Stimulated activated CD4-positive, alpha-beta T cell treated with anti-CD3 and anti-CD28 coated beads, Interleukin-12 subunit alpha, Interleukin-12 subunit beta, amount 100 ng/mL, for 24 hours (primary cell): ENCODE measurements around the gene RHO.
"Not testable (repeated sequence)": the region's sequence is repeated elsewhere in the genome, so short reads cannot be mapped to it uniquely, and the experiment has no call there.

Experiments
- DNase-seq, 2 experiments: peaks; one replicate each; pipeline ENCODE4 v3.0.0-alpha.2; 2020; ENCODE audit warnings: low read depth in 2 of 2

The RHO gene

DNA sequence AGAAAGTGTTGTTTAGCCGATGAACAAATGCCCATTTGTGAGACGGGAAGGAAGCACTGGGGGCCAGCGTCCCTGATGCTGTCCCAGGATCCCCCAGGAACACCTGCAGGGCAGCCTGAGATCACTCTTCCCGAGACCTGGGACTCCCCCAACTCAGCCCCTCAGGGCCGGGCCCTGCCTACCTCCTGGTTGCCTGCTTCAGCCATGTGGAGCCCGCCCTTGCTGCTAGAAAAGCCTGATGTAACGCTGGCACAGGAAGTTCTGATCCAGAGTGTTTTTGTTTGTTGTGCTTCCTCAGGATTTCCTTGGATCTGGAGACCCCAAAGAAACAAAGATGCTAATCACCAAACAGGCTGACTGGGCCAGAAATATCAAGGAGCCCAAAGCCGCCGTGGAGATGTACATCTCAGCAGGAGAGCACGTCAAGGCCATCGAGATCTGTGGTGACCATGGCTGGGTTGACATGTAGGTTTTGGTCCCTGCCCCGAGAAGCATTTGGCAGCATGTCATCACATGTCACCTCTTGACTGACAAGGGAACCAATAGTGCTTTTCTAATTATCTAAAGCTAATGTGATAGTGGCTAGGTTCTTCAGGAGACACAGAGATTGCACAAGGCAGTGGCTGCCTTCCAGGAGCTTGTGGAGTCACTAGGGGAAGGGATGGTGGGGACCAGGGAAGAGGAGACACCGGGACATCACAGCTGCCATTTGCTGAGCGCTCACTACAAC is 28.7 kb upstream of the RHO start:
- not testable (repeated sequence) for DNase-seq

DNA sequence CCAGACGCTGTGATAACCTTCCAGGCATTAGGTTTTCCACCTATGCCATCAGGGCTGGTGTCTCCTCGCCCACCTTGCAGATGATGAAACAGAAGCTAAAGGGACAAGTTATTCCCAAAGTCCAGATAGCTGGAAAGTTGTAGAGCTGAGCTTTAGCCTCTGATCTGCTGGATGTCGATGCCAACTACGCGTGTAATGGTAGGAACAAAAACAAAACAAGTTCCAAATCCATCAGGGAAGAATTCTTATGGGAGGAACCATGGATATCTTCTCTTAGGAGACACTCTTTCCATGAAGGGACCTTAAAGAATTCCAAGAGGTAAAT is 28.1 kb upstream of the RHO start:
- DNase-seq, result no peak

DNA sequence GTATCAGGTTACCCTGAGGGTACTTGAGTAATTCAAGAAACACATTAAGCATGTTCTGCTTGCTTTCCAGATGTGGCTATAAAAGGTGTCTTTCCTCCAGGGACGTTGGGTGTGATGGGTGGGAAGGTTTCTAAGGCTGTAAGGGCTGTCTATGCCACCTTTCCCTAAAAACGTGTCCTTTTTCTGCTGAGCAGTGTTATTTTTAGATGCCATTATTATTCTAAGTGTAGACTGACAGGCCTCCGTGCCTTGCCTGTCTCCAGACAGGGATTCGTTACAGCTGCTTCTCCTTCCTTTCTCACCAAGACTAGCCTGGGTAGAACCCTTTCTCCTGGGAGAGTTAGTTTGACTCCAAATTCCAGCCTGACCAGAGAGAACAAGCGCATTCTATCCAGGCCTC is 26.8 kb upstream of the RHO start:
- no peak for DNase-seq

DNA sequence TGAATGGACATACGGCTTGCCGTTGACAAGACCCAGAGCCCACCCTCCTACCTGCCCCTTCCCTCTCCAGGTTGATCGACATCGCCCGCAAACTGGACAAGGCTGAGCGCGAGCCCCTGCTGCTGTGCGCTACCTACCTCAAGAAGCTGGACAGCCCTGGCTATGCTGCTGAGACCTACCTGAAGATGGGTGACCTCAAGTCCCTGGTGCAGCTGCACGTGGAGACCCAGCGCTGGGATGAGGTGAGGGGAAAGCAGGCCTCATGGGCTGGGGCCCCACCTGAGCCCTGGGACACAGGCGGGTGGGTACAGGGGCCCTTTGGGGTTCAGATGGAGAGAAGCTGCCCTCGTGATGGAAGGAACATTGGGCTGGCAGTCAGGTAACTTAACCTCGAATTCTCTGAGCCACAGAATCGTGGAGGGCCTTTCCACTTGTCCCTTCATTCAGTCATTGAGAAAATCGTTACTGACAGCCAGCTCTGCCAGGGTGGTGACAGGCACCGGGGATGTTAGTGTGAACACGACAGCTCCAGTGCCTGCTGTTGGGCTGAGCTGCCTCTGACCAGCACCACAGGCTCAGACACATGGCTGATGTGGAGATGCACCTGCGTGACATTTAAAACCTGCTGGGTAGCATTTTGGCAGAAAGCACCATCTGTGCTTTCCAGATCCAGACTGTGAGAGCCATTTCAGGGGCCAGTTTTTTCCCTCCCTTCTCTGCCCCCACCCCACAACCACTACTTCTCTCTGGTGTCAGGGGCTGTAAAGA is 25.6 kb upstream of the RHO start:
- no peak for DNase-seq

DNA sequence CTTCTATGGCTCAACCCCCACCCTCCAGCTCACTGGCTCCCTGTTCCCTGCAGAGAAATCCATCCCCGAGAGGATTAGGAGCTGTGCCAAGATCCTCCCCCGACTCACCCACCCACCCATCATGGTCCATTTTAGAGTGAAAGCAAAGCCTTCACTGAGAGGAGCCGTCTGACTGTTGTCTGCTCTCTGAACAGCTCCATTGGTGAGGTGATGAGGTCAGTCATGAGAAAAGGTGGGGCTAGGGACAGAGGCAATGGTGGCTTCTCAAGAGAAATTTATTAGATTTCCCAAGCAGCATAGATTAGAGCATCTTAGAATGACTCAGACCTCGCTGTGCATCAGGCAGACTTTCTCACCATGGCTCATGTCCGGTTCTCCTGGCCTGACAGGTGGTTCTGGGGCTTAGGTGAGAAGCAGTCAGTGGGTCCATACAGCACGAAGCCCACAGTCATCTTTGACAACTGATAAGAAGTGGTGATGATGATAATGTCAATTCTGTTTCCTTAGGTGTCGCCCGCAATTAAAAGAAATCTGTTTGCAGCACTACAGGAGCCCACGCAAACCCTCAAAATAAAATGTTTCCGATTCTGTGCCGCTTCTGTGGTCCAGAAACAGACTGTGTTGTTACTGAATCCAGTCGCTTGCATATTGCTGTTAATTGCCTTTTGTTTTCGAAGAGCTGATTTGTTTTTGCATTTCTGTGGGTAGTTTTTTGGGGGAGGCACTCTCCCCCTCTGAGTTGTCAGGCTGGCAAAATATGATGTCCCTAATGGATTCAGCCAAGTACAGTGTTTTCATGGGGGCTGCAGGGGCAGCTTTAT is 24.8 kb upstream of the RHO start:
- no peak for DNase-seq

DNA sequence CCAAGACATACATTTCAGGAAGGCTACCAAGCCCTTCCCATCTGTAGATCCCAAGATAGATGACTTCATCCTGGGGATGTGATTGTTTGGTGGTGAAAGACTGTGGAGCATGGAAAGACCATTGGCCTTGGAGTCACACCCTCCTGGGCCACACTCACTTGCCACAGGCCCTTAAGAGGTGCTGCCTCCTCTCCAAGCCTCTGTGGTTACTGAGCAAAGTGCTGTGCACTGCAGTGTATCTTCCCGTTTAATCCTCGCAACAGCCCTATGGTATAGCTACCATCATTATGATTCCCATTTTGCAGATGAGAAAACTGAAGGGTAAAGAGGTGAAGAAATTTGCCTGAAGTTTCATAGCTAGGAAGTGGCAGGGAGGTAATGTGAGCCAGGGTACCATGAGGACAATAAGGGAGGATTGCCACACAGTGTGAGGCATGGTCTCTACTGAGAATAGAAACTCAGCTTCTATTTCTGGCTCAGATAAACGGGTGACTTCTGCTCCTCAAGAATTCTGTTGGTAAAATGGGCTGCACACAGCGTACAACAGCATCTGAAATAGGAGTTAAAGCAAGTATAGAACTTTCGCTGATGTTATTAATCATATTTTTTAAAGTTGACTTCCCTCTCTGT is 23.9 kb upstream of the RHO start:
- DNase-seq, result no peak

DNA sequence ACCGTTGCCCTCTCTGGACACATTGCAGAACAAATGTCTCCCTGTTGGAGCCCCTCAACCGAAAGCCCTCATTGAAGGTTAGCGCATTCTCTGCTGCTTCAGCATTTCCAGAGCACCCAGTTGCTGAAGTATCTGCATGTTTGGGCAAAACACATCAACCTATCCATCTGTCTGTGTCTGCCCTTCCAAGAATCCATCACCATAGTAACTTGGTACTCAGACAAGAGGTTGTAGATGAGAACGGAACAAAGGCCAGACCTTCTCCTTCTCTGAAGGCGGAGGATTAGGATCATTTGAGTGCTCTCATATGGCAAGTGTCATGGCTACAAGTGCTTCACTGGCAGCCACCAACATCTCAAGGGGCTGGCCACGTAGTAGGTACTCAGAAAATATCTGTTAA is 23.1 kb upstream of the RHO start:
- no peak for DNase-seq

DNA sequence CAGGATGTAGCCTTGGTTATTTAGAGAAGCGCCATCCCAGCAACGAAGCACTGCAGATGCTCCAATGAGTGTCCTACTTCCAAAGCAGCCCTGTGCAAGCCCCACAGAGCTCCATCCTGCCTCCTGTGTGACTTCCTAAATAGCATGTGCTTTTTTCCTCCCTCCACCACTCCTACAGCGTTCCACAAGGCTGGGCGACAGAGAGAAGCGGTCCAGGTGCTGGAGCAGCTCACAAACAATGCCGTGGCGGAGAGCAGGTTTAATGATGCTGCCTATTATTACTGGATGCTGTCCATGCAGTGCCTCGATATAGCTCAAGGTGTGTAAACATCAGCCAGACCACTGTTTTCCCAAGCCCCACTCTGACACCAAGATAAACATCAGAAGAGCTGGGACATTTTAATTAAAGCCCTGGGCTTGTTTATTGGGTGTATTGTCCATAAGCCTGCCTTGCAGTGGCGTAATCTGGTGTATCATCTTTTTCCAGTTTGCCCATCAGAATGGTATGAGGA is 22.2 kb upstream of the RHO start:
- DNase-seq, result no peak

DNA sequence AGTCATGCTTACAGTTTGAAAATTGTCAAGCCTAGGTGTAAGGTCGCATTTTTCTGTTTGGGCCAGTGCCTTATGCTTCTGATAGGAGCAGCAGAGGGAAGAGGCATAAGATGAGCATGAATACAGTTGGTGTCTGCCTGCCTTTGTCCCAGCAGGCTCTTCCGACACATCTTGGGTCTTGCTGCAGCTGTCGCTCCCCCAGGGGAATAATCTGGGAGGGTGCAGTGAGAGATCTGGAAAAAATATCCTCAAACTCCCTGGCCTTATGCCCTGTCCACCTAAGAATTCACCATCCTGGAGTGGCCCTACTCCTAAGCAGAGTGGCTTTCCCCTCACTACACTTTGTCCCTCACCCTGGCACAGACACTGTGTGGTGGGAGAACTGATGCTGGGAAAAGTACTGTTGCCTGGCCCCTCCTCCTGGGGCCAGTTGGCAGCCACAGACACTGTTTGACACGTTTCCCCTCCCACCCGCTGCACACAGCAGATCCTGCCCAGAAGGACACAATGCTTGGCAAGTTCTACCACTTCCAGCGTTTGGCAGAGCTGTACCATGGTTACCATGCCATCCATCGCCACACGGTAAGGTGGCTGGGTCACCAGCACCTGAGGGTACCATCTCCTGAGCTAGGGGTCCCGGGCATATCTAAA is 21.1 kb upstream of the RHO start:
- no peak for DNase-seq

DNA sequence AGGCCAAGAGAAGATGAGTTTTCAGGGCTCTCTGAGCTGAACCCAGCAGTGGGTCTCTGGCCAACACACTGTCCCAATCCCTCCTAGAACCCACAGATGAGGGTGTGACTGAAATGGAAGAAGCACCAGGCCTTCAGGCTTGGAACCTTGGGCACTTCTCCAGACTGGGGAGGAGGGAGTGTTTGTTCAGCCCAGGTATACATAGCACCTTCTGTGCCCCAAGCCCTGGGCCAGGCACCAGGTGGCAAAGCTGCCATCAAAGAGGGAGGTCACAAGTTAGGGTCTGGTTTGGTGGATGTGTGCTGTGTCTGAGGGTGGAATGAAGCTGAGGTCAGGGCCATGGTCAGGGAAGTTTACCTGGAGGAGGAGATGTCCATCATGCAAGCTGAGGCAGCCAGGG is 15.8 kb upstream of the RHO start:
- no peak for DNase-seq

DNA sequence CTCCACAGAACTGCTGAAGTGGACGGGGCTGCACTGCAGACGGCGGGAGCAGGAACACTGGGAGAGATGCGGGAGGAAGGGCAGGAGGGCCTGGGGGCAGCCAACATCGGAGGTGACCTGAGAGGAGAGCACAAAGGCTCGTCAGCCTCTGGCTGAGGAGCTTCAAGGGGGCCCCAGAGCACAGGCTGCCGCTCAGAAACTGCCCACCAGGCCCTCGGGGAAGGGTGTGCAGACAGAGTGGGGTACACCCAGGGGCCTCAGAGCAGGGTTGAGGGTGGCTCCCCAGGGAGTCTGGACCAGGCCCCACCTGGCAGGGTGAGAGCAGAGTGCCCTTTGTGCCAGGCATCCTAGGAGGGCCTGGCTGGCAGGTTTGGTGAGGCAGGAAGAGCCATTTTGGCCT is 14.7 kb upstream of the RHO start:
- no peak for DNase-seq

DNA sequence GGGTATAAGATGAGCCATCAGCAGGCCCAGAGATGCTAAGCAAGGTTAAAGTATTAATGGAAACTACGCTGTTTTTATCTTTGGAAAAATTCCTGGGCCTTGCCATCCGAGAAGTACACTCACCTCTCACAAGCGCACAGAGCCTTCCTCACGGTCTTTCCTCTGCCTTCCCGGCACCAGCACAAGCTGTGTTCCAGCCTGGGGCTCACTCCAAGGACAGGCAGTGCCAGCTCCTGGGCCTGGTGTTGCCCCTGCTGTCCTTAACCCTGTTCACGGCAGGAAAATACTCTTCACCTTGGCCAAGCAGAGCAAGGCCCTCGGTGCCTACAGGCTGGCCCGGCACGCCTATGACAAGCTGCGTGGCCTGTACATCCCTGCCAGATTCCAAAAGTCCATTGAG is 14.3 kb upstream of the RHO start:
- no peak for DNase-seq

DNA sequence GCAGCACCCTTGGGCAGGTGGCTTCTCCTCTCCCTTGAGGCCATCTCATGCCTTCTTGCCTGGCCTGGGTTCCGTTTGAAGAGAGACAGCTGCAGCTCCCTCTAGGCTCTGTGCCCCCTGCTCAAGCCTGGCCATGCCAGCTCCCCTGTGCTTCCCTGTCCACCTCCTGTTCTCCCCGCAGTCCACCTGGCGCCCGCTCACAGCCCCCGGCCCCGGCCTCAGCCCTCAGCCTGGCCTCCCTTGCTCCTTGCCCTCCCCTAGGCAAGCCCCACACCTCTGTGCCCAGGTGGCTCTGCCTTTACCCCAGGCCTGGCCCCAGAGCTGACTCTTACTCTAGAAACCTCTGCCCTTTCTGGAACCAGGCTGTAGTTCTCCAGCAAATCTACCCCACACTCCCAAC is 13.9 kb upstream of the RHO start:
- no peak for DNase-seq

DNA sequence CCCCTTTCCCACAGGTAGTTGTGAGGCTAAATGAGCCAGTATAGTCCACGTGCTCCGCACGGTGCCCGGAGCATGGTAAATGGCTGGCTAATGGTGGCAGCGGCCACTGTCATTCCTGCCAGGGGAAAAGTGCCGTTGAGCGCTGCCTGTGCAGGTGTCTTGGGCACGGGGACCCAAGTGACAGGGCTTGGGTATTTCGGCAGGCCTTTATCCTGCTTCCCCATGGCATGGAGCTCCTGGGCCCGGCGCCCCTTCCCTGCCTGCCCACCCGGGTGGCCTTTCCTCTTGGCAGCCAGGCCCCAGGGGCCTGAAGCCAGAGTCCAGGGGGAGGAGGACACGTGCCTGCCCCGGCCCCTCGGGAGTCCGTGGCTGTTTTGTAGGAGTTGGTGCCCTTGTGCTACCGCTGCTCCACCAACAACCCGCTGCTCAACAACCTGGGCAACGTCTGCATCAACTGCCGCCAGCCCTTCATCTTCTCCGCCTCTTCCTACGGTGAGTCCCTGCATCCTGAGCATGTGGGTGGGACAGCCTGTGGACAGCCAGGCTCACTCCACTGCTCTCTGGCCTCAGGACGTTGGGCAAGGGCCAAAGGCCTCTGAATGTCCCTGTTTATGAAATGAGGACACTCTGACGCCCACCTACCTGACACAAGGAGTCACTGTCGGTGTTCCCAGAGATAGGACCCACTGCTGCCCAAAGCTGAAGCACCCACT is 13.2 kb upstream of the RHO start:
- not testable (repeated sequence) for DNase-seq

DNA sequence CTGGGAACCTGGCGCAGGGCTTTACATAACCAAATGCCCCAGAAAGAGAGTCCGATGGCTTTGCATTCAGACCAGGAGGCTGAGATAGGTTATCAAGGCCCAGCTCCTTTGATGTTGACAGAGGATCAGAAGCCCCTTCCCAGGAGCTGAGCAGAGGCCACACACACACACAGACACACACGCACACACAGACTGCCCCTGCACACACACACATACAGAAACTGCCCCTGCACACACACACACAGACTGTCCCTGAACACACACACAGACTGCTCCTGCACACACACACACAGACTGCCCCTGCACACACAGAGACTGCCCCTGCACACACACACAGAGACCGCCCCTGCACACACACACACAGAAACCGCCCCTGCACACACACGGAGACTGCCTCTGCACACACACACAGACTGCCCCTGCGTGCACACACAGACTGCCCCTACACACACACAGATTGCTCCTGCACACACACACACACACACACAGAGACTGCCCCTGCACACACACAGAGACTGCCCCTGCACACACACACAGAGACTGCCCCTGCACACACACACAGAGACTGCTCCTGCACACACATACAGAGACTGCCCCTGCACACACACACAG is 12.5 kb upstream of the RHO start:
- DNase-seq, result not testable (repeated sequence)

DNA sequence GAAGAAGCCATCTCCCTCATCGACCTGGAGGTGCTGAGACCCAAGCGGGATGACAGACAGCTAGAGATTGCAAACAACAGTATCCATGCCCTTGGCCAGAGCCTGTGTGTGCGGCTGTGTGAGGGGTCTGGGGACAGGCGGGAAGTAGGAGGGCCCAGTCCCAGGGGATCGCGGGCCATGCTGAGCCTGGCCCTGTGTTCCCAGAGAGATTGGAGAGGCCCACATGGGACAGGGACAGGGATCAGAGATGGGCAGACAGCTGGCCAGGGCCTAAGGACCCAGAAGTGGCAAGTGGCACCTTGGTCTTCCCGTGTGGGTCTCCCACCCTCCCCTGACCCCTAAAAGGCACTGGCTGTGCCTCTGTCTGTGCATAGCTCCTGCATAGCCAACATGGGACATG is 10.9 kb upstream of the RHO start:
- no peak for DNase-seq

DNA sequence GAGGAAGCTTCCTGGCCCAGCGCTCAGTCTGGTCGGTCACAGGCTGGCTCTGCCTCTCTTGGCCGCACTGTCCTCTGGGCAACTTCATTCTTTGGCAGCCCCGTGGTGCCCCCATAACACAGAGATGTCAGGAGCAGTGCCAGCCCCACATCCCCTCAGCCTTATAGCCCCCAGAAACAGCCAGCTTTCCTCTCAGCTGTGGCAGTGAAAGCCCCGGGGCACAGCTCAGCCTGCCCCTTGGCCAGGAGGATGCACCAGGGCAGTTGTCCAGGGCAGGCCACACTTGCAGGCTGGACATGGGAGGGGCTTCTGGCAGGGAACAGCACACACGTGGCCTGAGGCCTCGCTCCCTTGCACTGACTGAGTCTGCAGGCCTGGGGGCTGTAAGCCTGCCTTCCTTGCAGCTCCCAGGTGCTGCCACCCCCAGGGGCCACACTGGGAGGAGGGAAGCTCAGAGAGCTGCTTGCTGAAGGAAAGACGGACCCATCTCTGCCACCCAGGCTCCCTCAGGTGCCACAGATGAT is 10.3 kb upstream of the RHO start:
- no peak for DNase-seq

DNA sequence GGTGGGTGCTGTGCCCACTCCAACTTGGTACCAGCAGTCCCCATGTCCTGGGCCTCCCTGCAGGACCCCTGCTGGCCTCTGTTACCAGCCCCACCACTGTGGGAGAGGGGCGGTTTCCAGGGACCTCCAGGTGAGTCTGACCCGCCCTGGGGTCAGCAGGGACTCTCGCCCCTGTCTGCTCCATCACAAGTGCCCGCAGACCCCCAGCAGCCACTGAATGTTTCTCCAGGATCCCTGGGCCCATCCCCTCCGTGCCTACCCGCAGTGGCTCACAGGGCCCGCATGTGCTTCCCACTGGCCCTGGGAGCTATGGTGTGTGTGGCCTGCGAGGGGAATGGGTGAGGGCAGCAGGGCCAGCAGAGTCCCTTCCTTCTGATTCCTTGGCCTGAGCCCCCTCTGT is 9.9 kb upstream of the RHO start:
- no peak for DNase-seq

DNA sequence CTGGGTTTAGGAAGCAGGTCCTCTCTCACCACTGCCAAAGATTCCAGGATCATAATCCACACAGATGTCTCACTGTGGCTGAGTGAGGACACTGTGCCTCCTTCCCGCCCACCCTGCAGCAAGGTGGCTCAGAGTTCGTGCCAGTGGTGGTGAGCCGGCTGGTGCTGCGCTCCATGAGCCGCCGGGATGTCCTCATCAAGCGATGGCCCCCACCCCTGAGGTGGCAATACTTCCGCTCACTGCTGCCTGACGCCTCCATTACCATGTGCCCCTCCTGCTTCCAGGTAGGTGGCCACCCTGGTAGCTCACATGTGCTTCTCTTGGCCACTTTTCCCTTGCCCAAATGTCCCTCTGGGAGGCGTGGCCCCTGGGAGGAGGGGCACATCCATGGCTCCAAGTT is 9.0 kb upstream of the RHO start:
- DNase-seq, result no peak
